ENCODE data around the gene AQR.

DNA sequence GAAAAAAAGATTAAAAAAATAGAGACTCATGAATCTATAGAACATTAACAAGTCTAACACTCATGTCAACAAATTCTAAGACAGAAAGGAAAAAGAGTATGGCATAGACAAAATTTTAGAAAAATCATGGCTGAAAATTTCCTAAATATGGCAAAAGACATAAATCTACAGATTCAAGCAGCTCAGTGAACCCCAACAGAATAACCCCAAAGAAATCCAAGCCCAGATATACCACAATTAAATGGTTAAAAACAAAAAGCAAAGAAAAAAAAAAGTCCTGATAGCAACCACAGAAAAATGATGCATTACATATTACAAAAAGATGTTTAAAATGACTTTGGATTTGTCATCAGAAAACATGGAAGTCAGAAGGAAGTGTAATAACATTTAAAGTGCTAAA, 75.6 kb downstream of the AQR start:
- TF ChIP-seq, protein P1, sequence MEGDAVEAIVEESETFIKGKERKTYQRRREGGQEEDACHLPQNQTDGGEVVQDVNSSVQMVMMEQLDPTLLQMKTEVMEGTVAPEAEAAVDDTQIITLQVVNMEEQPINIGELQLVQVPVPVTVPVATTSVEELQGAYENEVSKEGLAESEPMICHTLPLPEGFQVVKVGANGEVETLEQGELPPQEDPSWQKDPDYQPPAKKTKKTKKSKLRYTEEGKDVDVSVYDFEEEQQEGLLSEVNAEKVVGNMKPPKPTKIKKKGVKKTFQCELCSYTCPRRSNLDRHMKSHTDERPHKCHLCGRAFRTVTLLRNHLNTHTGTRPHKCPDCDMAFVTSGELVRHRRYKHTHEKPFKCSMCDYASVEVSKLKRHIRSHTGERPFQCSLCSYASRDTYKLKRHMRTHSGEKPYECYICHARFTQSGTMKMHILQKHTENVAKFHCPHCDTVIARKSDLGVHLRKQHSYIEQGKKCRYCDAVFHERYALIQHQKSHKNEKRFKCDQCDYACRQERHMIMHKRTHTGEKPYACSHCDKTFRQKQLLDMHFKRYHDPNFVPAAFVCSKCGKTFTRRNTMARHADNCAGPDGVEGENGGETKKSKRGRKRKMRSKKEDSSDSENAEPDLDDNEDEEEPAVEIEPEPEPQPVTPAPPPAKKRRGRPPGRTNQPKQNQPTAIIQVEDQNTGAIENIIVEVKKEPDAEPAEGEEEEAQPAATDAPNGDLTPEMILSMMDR (IDR thresholded peaks at IDR 0.05), result no peak
- no peak for TF ChIP-seq POLR2A (IDR thresholded peaks at IDR 0.05)

Measured in heart left ventricle (tissue), 13 donors.